RWPE1 (cell line): ENCODE measurements around the gene GRM6.

Source experiments
- CTCF ChIA-PET: fragments of 350-600 bp; sonication (Branson Sonifier 250); formaldehyde crosslinking; extraction: SDS; loops from one replicate; lab custom pipeline; 2021; lab: Yijun Ruan, JAX
- POLR2A ChIA-PET: fragments of 400-600 bp; formaldehyde crosslinking; extraction: SDS; loops from one replicate; lab custom pipeline; 2020; ENCODE audit warnings: antibody characterized with exemption; ENCODE audit not compliant: low non-redundant PET; lab: Yijun Ruan, JAX
- DNase-seq: peaks from one replicate; pipeline ENCODE4 v3.0.0; 2012; ENCODE audit warnings: low spot score
- H3K27ac ChIP-seq: fragments of 450-650 bp; 2 replicates; pipeline ENCODE4 v1.5.1; 2017
- TF ChIP-seq, protein P1 (sequence below): fragments of 450-650 bp; conservative IDR thresholded peaks from 2 replicates; pipeline ENCODE4 v1.5.1; 2017; ENCODE audit warnings: low read depth, mild to moderate bottlenecking

GRM6 gene

DNA sequence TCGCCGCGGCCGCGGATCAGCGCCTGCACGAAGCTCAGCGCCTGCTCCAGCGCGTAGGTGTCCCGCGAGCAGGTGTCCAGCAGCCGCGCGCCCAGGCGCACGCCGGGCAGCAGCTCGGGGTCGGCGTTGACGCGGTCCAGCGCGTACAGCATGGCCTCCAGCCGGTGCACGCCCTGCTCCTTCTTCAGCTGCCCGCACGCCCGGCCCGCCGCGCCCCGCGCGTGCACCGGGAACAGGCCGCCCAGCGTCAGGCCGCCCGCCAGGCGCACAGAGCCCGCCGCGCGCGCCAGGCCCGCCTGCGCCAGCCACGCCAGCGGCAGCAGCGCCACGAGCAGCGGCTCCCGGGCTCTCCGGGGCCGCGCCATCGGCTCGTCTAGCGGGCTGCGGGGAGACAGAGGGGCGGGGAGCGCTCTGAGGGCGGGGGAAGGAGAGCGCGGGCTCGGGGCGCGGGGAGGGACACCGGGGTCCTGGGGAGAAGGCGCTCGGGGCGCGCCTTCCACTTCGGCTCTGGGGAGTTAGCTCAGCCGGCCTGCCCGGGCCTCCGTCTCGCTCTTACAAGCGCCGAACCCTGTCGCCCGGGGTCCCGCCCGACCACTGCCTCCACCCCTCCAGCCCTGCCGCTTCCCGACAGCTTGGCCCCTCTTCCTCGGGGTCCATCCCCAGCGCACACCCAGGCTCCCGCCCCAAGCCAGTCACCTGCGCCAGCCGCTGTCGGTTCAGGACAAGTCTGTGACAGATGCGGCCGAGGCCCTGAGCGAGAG, at the start of gene GRM6:
GRM6 (minus strand) TSS at position 741 of the 761 bp plus-strand sequence; CDS start at position 365, 376 bp downstream.
- POLR2A ChIA-PET, result no interaction called here
- CTCF ChIA-PET, result interaction anchor here (0.8 kb wide), 1 partner anchor 59 kb away, joined by 3 read pairs; no protein-coding TSS in a partner anchor
- DNase-seq, result no peak
- H3K27ac ChIP-seq, result no peak within 1 kb of the TSS
- TF ChIP-seq, protein P1, sequence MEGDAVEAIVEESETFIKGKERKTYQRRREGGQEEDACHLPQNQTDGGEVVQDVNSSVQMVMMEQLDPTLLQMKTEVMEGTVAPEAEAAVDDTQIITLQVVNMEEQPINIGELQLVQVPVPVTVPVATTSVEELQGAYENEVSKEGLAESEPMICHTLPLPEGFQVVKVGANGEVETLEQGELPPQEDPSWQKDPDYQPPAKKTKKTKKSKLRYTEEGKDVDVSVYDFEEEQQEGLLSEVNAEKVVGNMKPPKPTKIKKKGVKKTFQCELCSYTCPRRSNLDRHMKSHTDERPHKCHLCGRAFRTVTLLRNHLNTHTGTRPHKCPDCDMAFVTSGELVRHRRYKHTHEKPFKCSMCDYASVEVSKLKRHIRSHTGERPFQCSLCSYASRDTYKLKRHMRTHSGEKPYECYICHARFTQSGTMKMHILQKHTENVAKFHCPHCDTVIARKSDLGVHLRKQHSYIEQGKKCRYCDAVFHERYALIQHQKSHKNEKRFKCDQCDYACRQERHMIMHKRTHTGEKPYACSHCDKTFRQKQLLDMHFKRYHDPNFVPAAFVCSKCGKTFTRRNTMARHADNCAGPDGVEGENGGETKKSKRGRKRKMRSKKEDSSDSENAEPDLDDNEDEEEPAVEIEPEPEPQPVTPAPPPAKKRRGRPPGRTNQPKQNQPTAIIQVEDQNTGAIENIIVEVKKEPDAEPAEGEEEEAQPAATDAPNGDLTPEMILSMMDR, result no peak

DNA sequence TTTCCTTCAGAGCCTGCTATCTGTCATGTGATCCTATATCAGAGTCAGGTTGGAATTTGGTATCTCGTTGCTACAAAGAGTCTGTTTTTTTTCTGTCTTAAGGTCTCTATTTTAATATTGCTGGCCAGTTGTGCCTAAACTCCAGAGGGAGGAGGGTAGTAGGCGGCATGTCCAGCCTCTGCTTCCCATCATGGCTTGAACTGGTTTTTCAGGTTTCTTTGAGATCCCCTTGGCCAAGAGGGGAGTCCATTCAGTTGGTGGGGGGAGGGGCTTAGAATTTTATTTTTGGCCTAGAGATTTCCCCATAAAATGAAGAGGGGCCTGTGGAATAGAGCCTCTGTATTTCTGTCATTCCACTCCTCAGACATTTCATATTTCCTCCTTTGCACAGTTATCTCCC, 49.6 kb upstream of the GRM6 start:
- no peak for DNase-seq
- no peak overlapping the region for H3K27ac ChIP-seq
- TF ChIP-seq, protein P1, result no peak
- POLR2A ChIA-PET, result no interaction called here
- CTCF ChIA-PET, result no interaction called here

DNA sequence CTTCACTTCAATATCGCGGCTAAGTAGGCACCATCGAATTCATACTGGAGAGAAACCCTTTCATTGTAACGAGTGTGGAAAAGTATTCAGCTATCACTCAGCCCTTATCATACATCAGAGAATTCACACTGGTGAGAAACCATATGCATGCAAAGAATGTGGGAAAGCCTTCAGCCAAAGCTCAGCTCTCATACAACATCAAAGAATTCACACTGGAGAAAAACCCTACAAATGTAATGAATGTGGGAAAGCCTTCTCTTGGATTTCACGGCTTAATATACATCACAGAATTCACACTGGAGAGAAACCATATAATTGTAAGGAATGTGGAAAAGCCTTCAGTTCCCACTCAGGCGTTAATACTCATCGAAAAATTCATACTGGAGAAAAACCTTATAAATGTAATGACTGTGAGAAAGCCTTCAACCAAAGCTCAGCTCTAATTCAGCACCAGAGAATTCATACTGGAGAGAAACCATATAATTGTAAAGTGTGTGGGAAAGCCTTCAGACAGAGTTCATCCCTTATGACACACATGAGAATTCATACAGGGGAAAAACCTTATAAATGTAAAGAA, 38.0 kb upstream of the GRM6 start:
- TF ChIP-seq, protein P1, result no peak
- DNase-seq, result no peak
- CTCF ChIA-PET, result no interaction called here
- POLR2A ChIA-PET, result no interaction called here
- H3K27ac ChIP-seq, result no peak overlapping the region

DNA sequence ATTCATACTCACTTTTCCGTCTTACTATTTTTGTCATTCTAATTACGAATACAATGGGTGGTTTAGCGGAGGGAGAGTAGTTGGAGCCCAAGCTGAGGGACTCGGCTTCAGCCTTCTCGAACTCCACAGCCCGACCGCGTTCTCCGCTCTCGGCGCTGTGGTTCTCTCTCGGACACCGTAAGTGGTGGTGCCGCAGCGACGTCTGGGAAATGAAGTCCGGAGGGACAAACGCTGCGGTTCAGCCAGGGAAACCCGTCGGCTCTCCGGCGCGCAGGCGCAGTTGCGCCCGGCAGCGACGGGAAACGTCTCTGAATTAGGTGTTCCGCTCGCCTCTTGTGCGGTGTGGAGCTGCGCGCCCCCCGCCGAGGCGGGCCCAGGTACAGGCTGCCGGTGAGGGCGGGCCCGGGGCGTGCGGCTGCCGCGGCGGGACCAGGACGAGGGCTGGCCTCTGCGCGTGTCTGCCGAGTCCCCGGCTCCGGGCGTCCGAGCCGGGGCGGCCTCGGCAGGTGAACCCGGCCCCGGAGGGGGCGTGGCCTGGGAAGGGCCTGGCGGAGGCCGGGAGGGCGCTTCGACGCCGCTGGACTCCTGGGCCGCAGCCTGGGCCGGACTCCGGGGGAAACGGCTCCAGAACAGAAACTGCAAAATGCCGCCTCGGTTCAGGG, 28.5 kb upstream of the GRM6 start, which contains the start of gene ZNF879:
ZNF879 (plus strand) TSS at position 277 of the 662 bp plus-strand sequence. CDS start 1,201 bp downstream, outside the sequence.
- CTCF ChIA-PET, result no interaction called here
- TF ChIP-seq, protein P1, result no peak
- DNase-seq, result peak; percentile 95
- POLR2A ChIA-PET, result no interaction called here
- peak within 1 kb of the TSS; percentile 82 for H3K27ac ChIP-seq

DNA sequence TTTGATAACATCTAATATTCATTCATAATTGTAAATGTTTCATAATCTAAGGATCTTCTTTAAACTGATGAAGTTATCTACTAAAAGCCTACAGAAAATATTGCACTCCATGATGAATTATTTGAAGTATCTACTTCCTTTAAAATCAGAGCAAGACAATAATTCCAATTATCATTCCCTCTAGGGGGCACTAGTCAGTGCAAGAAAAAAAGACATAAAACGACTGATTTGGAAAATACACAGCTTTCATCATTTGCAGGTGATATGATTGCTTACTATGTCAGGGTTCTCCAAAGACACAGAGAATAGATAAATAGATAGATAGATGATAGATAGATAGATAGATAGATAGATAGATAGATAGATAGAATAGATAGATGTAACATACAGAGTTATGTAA, 13.5 kb upstream of the GRM6 start:
- H3K27ac ChIP-seq, result no peak overlapping the region
- CTCF ChIA-PET, result interaction anchor here (0.6 kb wide), 1 partner anchor 11 kb away, joined by 3 read pairs; no protein-coding TSS in a partner anchor
- POLR2A ChIA-PET, result no interaction called here
- TF ChIP-seq, protein P1, result 0 out of 2 replicates have a peak, but pooled peaks have one; percentile 13
- no peak for DNase-seq

DNA sequence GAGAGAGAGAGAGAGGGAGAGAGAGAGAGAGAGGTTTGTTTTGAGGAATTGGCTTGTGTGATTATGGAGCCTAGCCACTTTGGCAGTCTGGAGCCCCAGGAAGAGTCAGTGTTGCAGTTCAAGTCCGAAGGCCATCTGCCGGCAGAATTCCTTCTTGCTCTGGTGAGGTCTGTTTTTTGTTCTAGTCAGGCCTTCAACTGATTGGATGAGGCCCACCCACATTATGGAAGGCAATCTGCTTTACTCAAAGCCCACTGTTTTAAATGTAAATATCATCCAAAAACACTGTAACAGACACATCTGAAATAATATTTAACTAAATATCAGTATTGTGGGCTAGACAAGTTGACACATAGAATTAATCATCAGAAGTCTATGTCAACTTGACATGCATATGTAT, 11.4 kb upstream of the GRM6 start:
- no peak overlapping the region for H3K27ac ChIP-seq
- DNase-seq, result no peak
- POLR2A ChIA-PET, result no interaction called here
- CTCF ChIA-PET, result no interaction called here
- TF ChIP-seq, protein P1, result no peak
